ENCODE data around the gene CORO1A.
"Not testable (repeated sequence)": the region's sequence is repeated elsewhere in the genome, so short reads cannot be mapped to it uniquely, and the experiment has no call there.

Gene CORO1A

GRCh38 chr16:30173054-30173453 is 10.3 kb upstream of the CORO1A start:
- no peak for DNase-seq

- DNase-seq, result peak in 1 of 2 experiments; percentile 25
Observed at GRCh38 chr16:30176876-30177275, 6.5 kb upstream of the CORO1A start.

DNA sequence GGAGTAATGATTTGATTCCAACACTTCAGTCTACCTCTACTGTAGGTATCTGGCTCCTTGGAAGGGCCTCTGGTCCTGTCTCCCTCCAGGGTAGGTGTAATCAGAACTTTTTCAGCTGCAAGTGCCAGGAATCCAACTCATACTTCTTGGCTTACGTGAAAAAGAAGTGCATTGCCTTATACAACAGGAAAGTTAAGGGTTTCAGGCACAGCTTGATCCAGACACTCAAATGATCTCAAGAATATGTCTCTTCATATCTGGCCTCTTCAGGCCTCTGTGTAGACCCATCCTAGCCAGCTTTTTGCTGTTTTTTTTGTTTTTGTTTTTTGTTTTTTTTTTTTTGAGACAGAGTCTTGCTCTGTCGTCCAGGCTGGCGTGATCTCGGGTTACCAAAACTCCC is 4.2 kb upstream of the CORO1A start:
- no peak for DNase-seq

DNA sequence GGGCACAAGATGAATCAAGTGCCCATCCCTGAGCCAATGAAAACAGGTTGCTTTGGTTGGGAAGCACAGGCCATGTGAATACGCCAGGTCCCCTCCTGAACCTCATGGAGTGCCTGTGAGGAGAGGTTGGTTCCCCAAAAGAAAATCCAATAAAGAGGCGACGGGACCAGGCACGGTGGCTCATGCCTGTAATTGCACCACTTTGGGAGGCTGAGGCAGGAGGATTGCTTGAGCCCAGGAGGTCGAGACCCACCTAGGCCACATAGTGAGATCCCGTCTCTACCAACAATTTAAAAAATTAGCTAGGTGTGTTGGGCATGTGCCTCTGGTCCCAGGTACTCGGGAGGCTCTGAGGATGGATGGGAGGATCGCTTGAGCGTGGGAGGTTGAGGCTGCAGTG is 3.5 kb upstream of the CORO1A start:
- no peak for DNase-seq

DNA sequence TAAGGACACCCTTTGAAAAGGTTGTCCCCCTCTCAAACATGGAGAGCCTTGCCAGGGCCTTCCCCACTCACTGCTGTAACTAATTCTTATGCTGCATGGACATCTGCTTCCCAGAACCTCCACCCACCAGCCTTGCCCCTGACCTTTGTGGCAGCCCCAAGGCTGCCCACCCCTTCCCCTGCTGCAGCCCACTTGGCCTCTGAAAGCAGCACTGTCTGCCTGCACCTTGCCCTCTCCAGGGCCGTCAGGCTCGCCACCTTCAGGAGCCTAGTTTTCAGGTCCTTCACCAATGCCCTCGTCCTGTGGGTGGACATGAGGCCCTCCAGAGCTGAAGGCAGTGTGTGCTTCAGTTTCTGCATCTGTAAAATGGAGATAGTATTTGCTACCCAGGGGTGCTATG is 2.7 kb upstream of the CORO1A start:
- DNase-seq, result no peak

GRCh38 chr16:30184096-30184890 is 891 bp downstream of the CORO1A start:
- DNase-seq, result peak; percentile 77 to 79

DNA sequence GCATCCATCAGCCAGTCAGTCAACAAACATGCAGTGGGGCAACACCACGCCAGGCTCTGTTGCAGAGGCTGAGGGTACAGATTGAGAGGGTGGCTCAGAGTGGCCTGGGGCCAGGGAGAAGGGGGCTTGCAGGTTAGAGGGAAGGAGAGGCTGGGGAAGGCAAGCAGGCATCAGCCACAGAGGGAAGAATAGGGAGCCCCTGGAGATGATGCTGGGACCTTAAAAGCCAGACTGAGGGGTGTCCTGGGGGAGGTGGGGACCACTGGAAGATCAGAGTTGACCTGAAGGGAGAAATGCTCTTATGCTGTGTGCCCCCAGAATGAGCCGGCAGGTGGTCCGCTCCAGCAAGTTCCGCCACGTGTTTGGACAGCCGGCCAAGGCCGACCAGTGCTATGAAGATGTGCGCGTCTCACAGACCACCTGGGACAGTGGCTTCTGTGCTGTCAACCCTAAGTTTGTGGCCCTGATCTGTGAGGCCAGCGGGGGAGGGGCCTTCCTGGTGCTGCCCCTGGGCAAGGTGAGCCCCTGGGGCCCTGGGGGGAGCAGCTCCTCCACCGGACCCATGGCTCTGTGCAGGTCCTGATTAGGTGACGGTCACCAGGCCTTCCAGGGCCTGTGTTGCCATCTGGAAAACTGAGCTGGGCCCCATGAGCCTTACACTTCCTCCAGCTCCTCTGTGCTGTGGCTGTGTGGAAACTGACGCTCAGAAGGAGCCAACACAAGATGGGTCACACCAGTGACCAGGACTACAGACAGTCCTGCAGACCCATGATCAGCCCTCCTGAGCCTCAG is 1.7 kb downstream of the CORO1A start:
- DNase-seq, result peak; percentile 69 to 75

DNA sequence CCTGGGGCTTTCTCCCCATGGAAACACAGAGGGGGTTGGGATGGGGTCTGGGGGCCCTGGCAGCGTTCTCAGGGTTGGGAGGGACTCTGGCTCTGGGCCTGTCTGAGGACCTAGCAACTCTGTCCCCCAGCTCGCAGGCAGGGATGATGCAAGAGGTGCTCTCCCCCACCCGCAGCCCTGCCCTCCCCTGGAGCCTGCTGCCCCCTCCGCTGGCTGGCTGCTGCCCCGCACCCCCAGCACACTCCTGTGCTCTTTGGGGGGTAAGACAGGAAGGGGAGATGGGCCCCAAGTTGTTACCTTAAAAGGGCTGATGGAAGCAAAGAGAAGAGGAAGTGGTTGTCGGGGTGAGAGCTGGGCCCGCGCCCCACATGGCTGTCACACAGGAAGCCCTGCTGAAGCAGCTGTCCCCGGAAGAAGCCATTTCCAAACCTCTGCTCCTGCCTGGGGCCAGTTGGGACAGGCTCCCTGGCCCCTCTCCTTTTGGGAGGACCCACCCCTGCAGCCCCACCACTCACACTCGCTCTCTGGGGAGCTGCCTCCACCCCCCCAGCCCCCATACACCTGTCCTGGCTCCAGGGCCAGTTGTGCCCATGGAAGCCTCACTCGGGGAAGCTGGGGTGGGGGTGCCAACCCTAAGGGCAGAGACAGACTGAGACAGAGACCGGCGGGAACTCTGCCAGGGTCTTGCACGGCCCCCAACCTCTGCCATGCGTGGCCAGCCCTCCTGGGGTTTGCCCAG is 2.5 kb downstream of the CORO1A start:
- peak; percentile 95 to 98 for DNase-seq

- DNase-seq, result no peak
Observed at GRCh38 chr16:30186444-30186781, 3.0 kb downstream of the CORO1A start.

GRCh38 chr16:30186782-30187555 is 3.6 kb downstream of the CORO1A start:
- peak; percentile 21 to 39 for DNase-seq

- DNase-seq, result no peak
Observed at GRCh38 chr16:30187556-30187865, 4.1 kb downstream of the CORO1A start.

DNA sequence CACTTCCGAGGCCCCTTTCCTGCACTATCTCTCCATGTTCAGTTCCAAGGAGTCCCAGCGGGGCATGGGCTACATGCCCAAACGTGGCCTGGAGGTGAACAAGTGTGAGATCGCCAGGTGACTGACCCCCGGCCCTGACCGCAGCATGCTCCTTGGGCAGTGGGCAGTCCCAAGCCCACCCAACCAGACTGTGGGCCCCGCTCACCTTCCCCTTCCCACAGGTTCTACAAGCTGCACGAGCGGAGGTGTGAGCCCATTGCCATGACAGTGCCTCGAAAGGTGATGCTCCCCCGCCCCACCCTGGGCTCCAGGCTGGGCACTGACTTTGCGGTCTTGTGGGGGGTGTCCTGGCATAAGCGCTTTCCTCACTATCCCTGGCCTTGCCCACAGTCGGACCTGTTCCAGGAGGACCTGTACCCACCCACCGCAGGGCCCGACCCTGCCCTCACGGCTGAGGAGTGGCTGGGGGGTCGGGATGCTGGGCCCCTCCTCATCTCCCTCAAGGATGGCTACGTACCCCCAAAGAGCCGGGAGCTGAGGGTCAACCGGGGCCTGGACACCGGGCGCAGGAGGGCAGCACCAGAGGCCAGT is 4.7 kb downstream of the CORO1A start:
- no peak for DNase-seq

GRCh38 chr16:30191158-30191557 is 7.8 kb downstream of the CORO1A start:
- not testable (repeated sequence) for DNase-seq

DNA sequence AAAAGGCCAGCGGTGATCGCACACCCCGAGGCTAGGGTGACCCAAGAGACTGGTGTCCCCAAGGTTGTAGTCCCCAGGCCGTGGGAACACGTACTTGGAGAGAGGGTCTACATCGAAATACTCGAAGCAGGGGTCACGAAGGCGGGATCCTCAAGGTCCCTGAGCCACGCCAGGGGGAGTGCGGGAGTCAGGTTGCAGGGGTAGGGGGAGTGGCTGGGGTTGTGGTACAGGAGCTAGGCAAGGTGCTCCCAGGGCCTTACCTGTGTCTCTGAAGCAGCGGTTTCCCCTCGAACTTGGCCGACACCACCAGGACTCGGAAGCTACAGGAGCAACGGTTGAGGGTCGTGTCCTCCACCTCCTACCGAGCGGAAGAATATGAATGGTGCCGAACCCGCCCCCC is 9.7 kb downstream of the CORO1A start:
- DNase-seq, result not testable (repeated sequence)

- DNase-seq, result not testable (repeated sequence)
Observed at GRCh38 chr16:30193615-30194014, 10.2 kb downstream of the CORO1A start, which contains the start of the genes BOLA2B and SLX1A. BOLA2B (minus strand) TSS chr16:30193666; CDS start chr16:30193595, 71 bp downstream. SLX1A (plus strand) TSS chr16:30193875; CDS start chr16:30194085, 210 bp downstream.

- DNase-seq, result not testable (repeated sequence)
Observed at GRCh38 chr16:30194172-30194925, 10.9 kb downstream of the CORO1A start.

DNA sequence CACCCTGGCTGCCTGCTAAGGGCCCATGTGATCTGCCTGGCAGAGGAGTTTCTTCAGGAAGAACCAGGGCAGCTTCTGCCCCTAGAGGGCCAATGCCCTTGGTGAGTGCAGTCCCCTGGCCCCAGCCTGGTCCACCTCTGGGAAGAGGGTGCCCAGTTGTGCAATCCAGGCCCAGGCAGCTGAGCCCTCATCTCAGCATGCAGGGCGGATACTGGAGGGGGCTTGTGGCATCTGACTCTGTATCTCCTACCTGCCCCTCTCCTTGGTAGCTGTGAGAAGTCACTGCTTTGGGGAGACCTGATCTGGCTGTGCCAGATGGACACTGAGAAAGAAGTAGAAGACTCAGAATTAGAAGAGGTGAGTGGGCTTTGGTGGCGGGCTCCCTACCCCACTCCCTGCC is 13.6 kb downstream of the CORO1A start:
- DNase-seq, result not testable (repeated sequence)

- not testable (repeated sequence) for DNase-seq
Observed at GRCh38 chr16:30199049-30199448, 15.6 kb downstream of the CORO1A start, which contains the start of gene SULT1A3. SULT1A3 (plus strand) TSS chr16:30199255; CDS start chr16:30200729, 1,474 bp downstream.

GRCh38 chr16:30199608-30200343 is 16.4 kb downstream of the CORO1A start:
- DNase-seq, result not testable (repeated sequence)

DNA sequence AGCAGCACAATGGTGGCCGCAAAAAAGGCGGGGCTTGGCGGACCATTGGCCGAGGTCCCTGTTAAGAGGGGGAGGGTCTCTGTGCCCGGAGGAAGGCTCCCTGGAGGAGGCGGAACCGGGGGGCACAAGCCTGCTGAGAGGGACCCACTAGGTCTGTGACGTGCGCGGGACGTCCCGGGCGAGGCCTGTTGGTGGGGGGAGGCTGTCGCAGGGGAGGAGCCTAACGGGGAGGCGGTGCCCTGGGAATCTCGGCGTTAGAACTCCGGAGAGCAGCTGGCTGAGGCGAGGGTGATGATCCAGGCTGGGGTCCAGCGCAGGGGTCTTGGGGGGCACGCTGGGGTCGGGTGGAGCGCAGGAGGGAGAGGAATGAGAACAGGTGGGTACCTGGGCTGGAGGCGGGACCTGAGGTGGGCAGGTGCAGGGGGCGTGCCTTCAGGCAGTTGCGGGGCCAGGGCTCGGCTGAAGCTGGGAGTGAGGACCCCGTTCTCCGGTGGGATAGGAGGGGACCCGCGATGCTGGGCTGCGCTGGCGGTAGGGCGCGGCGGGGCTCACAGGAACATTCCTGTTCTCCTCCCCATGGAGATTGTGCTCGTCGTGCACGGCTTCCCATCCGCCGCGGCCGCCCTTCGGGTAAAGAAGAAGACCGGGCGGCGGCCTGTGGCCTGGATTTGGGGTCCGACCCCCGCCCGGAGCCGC is 22.3 kb downstream of the CORO1A start:
- DNase-seq, result not testable (repeated sequence)
